IPS-18c (cell line): ENCODE measurements around the gene DENND5A.
"Not testable (repeated sequence)": the region's sequence is repeated elsewhere in the genome, so short reads cannot be mapped to it uniquely, and the experiment has no call there.

Source experiments
- H3K4me3 ChIP-seq: 2 replicates; pipeline ENCODE4 v1.7.0; 2013; ENCODE audit warnings: low read depth, mild to moderate bottlenecking, low read length, moderate library complexity; ENCODE audit not compliant: insufficient read depth
- H3K9me3 ChIP-seq: one replicate; pipeline ENCODE4 v1.6.1; 2013; ENCODE audit warnings: mild to moderate bottlenecking, low read length, moderate library complexity; ENCODE audit not compliant: control insufficient read depth, insufficient read depth

DENND5A gene

DNA sequence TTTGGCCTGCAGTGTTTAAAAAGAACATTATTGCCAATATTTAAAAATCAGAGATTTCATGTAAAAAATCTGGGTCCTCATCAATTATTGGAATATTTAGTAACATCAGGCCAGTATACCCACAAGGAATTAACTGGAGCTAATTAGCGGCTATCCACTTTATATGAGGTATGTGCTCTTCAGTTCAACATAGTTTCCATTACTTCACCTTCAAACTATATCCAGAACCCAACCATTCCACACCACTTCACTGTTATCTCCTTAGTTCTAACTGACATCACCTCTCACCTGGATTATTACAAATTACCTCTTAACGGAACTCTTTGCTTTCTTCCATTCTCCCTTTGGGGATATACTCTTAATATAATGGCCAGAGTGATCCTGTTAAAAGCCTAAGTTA is 64.7 kb downstream of the DENND5A start:
- Histone ChIP-seq H3K4me3 (no peak overlapping the region; the same call in 1 of the 2 replicates), H3K9me3 (no peaks in the 10 kb centered on the region)

DNA sequence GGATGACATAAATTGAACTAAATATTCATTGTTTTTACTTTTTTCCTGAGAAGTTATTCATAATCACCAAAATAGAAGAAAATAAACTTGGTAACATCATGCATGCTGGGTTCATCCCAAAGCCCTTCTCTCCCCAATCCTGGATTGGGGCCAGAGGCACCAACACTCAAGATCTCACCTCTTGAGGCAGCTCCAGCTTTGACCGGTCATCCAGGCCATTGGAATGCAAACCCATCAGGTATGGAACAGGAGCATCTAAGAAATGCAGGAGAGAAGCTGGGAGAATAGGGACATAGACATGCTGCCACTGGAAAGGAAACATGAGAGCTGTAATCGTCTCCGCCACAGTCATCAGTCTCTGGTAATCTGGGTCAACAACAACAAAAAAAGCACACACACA is 71.8 kb downstream of the DENND5A start:
- peaks cover 7% of the 10 kb centered on the region for H3K9me3 ChIP-seq
- H3K4me3 ChIP-seq, result no peak overlapping the region

DNA sequence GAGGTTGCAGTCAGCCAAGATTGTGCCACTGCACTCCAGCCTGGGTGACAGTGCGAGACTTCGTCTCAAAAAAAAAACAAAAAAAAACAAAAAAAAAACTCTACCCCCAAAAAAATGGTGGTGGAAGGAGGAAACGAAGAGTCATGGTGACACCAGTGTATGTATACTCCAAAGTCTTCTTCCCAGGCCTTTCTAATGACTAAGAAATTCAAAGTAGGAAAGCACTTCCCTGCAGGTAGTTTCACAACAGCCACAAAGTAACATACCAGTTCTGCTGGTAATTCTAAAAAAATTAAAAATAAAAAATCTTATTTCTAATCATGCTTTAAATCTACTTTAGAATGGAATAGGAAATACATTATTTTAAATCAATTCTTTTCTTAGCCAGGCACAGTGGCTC is 72.6 kb downstream of the DENND5A start:
- H3K4me3 ChIP-seq, result no peak overlapping the region
- H3K9me3 ChIP-seq, result peaks cover 7% of the 10 kb centered on the region

DNA sequence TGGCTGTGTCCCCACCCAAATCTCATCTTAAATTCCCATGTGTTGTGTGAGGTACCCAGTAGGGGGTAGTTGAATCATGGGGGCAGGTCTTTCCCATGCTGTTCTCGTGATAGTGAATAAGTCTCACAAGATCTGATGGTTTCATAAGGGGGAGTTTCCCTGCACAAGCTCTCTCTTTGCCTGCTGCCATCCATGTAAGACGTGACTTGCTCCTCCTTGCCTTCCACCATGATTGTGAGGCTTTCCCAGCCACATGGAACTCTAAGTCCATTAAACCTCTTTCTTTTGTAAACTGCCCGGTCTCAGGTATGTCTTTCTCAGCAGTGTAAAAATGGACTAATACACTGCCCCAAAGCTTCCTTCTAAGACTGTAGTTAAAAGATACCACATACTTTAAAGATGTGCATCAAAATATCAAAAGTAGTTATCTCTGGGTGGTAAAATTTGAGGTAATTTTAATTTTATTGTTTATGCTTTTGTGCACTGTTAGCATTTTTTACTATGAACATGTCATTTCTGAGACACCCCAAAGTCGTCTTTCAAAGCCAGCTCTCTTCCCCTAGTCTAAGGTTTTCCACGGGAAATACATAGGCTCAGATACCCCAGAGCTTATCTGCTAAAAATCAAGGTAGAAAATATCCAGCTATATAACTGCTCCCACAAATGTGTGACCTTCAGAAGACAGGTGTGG is 74.7 kb downstream of the DENND5A start:
- not testable (repeated sequence) for H3K9me3 ChIP-seq, H3K4me3 ChIP-seq

DNA sequence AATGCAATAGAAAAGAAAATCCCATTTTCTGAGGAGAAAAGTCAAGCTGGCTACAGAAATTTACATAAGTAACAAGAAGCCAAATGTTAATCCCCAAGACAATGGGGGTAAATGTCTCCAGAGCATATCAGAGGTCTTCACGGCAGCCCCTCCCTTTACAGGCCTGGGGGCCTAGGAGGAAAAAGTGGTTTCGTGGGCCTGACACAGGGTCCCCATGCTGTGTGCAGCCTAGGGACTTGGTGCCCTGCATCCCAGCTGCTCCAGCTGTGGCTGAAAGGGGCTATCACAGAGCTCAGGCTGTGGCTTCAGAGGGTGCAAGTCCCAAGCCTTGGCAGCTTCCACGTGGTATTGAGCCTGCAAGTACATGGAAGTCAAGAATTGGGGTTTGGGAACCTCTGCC is 76.3 kb downstream of the DENND5A start:
- not testable (repeated sequence) for H3K4me3 ChIP-seq, H3K9me3 ChIP-seq

DNA sequence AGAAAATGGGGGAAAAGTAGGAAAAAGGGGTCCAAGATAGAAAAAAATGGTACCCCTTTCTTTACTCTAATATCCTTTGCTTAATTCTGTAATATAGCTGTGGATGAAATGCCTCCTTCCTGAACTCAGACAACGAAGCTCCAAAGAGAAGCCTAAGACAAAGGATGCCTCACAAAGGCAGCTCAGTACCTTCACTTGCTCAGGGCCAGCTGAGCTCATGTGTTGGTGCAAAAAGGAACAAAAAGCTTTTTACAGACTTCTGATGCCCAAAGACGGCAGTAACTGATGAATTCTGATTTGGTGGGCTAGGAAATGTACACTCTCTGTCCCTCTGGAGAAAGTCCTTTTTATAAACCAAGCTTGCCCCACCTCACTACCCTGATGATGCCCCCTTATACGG is 77.5 kb downstream of the DENND5A start:
- Histone ChIP-seq H3K9me3 (peaks cover 7% of the 10 kb centered on the region), H3K4me3 (no peak overlapping the region)

DNA sequence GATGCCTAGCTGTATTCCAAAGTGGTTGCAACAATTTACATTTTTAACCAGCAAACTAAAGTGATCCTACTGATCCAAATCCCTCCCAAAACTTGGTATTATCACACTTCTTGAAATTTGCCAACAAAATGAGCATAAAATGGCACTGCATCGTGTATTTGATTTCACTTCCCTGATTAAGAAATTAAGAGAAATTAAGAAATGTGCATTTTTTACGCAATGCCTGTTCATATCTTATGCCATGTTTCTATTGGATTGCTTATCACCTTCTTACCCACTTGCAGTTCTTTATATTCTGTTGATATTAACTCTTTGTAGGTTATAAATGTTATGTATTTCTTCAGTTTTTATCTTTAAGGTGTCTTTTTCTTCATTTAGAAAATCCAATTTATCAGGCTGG is 80.6 kb downstream of the DENND5A start:
- peaks cover 4% of the 10 kb centered on the region for H3K9me3 ChIP-seq
- H3K4me3 ChIP-seq, result no peak overlapping the region

DNA sequence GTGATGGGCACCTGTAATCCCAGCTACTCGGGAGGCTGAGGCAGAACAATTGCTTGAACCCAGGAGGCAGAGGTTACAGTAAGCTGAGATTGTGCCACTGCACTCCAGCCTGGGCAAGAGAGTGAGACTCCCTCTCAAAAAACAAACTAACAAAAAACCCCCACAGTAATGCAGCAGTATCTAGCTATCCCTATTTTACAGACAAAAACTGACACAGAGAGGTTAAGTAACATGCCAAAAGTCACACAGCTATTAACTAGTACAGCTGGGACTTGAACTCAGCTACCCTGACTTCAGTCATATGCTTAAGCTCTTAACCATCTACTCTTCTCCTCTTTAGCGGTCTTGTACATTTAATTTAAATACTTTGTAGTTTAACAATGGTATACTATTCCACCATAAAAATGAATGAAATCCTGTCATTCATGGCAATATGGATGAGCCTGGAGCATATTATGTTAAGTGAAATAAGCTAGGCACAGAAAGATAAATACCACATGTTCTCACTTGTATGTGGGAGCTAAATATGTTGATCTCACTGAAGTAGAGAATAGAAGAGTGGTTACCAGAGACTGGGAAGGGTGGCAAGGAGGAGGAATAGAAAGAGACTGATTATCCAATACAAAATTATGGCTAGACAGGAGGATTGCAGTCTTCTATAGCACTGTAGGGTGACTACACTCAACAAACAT is 82.8 kb downstream of the DENND5A start:
- H3K4me3 ChIP-seq, result no peak overlapping the region
- H3K9me3 ChIP-seq, result no peaks in the 10 kb centered on the region

DNA sequence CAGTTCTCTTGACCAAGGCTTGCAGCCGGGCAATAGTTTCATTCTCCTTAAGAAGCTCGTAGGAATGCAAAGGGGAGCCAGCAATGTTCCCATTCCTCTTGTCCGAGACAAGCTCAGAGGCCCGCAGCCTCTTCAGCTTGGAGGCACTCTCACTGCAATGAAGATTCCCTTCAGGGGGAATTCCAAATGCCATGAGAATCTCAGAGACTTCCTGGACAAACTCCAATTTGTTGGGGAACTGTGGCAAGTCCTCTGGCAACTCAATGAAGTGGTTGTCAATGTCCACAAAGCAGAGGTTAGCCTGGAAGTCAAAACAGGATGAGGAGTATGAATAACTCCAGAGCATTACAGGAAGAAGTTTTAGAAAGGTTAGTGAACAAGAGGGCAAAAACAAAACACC is 84.4 kb downstream of the DENND5A start:
- Histone ChIP-seq H3K4me3 (no peak overlapping the region), H3K9me3 (no peaks in the 10 kb centered on the region)

DNA sequence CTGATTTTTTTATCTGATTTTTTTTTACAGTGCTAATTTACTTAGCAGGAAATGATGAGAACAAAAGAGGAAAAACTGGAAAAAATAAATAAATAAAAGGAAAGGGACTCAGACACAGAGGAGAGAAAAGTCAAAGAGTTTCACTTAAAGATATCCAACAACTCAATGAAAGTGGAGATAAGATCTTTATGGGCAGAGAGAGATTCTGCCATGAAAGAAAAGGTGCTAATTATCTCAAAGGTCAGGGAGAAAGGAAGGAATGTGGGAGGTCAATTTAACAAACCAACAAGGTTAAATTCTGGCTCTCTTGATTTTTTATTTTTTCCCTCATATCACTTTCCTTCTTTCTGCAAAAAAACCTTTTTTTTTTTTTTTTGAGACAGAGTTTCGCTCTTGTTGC is 86.0 kb downstream of the DENND5A start:
- Histone ChIP-seq H3K4me3 (no peak overlapping the region), H3K9me3 (no peaks in the 10 kb centered on the region)

DNA sequence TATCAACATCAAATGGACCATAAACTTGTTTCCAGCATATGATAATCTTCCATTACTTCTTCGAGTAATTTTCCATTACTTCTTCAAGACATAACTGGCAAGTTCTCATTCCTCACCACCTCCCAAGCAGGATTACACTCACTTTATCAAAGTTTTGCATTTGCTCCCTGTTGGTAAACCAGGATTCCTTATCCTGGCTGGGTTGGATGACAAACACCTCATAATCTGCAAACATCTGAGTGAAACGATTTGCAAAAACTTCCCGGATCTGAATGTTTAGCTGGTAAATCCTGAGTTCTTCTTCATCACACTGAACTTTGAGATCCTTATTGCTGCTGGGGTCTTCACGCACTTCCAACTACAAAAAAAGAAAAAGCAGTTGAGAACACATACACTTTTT is 86.4 kb downstream of the DENND5A start:
- no peaks in the 10 kb centered on the region for H3K9me3 ChIP-seq
- no peak overlapping the region for H3K4me3 ChIP-seq

DNA sequence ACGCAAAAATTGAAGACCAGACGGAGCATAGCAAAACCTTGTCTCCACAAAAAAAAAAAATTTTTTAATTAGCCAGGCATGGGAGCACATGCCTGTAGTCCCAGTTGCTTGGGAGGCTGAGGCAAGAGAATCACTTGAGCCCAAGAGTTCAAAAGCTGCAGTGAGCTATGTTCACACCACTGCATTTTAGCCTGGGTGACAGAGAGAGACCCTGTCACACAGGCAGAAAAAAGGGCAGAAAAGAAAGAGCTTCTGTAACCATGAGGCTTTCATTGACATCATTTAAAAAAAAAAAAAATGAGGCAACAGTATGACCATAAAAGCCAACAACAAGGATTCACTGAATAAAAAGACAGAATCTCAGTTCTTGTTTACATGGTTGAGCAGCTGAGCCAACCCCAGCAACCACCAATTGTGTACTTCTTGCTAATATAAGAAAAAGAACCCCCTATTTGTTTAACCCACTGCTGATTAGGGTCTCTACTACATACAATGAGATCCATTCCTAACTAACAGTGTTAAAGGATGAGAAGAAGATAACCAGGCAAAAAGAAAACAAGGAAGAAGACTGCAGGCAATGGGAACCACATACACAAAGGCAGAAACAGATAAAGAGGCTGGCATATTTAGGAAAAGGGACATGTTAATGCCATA is 87.6 kb downstream of the DENND5A start:
- Histone ChIP-seq H3K9me3 (no peaks in the 10 kb centered on the region), H3K4me3 (no peak overlapping the region)

DNA sequence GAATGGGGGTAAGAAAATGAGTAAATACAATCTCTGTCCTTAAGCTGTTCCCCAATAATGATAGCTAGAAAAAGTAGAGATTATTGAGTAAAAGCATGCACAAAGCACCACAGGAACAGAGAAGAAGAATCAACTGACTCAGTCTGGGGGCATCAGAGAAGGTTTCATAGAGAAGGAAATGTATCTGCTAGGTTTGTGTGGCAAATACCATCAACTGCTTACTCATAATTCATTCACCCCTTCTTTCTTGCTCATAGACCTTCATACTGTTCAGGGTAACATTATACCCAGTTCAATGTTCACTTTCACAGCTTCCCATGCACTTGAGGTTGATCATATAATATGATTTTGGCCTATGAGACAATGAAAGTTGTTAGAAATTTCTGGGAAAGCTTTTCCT is 88.6 kb downstream of the DENND5A start:
- H3K9me3 ChIP-seq, result no peaks in the 10 kb centered on the region

DNA sequence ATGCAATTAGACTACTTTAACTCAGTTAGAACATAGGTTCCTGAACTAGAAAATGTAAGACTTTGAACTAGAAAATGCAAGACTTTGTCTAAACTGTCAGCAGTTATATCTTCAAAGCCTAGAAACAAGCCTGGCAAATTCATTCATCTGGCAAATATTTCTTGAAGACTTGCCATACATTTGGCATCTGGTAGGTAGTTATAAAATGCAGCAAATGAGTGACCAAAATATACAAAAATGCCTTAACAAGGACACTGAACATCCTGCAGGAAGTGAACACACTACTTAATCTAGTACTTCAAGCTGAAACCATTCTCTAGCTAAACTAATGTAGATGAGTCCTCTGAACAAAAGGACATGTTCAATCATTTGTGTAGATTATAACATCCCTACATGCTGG is 89.0 kb downstream of the DENND5A start:
- Histone ChIP-seq H3K4me3 (no peak overlapping the region), H3K9me3 (no peaks in the 10 kb centered on the region)

More for the DNA sequence above, 88.6 kb downstream of the DENND5A start:
- H3K4me3 ChIP-seq, result no peak overlapping the region

DNA sequence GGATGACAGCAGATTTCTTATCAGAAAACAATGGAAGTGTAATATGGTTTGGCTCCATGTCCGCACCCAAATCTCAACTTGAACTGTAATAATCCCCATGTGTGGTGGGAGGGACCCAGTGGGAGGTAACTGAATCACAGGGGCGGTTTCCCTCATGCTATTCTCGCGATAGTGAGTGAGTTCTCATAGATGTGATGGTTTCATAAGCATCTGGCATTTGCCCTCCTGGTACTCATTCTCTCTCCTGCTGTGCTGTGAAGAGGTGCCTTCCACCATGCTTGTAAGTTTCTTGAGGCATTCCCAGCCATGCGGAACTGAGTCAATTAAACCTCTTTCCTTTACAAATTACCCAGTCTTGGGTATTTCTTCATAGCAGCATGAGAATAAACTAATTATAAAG is 92.8 kb downstream of the DENND5A start:
- Histone ChIP-seq H3K4me3 (no peak overlapping the region), H3K9me3 (no peaks in the 10 kb centered on the region)

DNA sequence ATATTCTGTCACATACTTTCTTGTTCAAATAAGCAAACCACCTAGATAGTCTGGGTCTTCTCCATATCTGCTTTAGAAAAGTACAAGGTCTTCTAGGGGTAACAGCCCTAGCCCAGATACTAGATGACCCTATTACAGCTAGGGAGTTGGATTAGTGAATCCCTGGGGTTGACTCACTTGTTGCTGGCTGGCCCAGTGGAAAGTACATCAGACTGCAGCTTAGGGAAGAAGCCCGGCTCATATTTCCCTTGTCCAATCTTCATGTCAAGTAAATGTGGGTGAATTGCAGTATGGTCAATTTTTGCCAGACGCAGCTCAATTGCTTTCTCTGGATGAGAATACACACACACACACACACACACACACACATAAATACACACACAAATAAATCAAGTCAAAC is 94.7 kb downstream of the DENND5A start:
- Histone ChIP-seq H3K9me3 (no peaks in the 10 kb centered on the region), H3K4me3 (no peak overlapping the region)

DNA sequence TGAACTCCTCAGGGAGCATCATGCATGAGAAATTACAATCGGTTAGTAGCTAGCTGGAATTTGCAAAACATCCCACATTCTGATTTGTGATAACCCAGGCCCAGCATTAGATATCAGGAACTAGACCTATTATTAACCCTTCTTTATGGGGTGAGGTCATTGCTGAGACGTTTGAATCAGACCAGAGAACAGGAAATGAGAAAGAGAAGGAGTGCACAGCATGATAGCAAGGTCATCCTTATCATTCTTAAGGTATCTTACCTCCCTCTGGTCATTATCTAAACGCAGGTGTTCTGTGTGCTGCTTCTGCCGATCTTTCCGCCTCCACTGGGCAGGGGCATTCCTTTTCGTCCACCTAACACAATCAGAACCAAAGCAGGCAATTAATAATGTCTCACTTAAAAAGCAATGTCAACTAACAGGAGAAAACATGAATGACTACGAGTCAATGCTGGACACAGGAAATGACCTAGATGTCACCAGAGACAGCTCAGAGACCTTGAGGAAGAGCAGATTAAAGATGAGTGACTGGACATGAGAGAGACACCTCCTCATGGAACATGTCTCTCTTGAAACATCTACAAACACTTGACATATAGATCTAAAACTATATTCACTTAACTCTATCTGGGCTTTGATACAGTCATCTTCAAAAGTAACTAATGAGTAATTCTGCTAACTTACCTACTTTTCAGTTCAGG is 95.4 kb downstream of the DENND5A start:
- H3K9me3 ChIP-seq, result no peaks in the 10 kb centered on the region
- H3K4me3 ChIP-seq, result no peak overlapping the region

DNA sequence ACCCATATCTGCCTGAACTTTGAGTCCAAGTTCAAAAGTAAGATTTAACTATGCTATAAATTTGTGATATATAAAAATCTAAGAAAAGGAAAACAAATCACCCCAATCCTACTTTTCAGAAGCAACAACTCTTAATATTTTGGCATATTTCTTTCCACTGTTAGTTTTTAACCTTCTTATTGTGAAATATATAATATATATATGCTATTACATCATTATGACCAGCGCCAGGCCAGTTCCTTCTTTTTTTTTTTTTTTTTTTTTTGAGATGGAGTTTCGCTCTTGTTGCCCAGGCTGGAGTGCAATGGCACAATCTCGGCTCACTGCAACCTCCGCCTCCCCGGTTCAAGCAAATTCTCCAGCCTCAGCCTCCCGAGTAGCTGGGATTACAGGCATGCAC is 103.2 kb downstream of the DENND5A start:
- H3K4me3 ChIP-seq, H3K9me3 ChIP-seq: not testable (repeated sequence)
